Gastrocnemius medialis (tissue), 4 donors: ENCODE results near the gene PPFIA2. TPM values are rescaled to one million over a fixed set of nuclear protein-coding genes. Genes with fewer than 3 reads are reported as not detected.

ENCODE experiments used
- ATAC-seq, 2 donors: fragments of 150-250 bp; one replicate each; pipeline ENCODE4 v1.9.1; 2016
- DNase-seq, 2 donors: peaks; one replicate each; pipeline ENCODE4 v3.0.0-alpha.2; 2019
- H3K27ac ChIP-seq, 4 donors: fragments of 200-600 bp; sonication (generic); 1 replicate in 1 of 4; 2 replicates in 3 of 4; pipeline ENCODE4 v1.5.1; 2016 to 2018; ENCODE audit warnings: mild to moderate bottlenecking in 2 of 4, moderate library complexity in 1 of 4
- H3K27me3 ChIP-seq, 3 donors: fragments of 200-600 bp; sonication (generic) in 2 of 3; 1 replicate in 1 of 3; 2 replicates in 2 of 3; pipeline versions ENCODE4 v1.5.1 to v1.6.0; 2016 to 2019; ENCODE audit warnings: mild to moderate bottlenecking in 1 of 3, moderate library complexity in 1 of 3
- H3K36me3 ChIP-seq, 2 donors: fragments of 200-600 bp; sonication (generic) in 1 of 2; one replicate each; pipeline ENCODE4 v1.5.1; 2017 to 2018
- H3K4me1 ChIP-seq, 2 donors: fragments of 200-600 bp; sonication (generic) in 1 of 2; one replicate each; pipeline ENCODE4 v1.5.1; 2016 to 2017; ENCODE audit warnings: mild to moderate bottlenecking in 2 of 2
- H3K4me3 ChIP-seq, 4 donors: fragments of 200-600 bp; sonication (generic) in 3 of 4; 1 replicate in 1 of 4; 2 replicates in 3 of 4; pipeline ENCODE4 v1.5.1; 2016 to 2019; ENCODE audit warnings: mild to moderate bottlenecking in 2 of 4
- H3K9me3 ChIP-seq, 3 donors: fragments of 200-600 bp; sonication (generic) in 2 of 3; 1 replicate in 1 of 3; 2 replicates in 2 of 3; pipeline ENCODE4 v1.5.1; 2016 to 2019
- CTCF ChIP-seq, 5 experiments: fragments of 450-650 bp in 3 of 5; fragments of 200-600 bp in 2 of 5; sonication (generic) in 2 of 5; IDR thresholded peaks in 4 of 5; conservative IDR thresholded peaks in 1 of 5; 1 replicate in 4 of 5; 2 replicates in 1 of 5; pipeline ENCODE4 v1.5.1; 2016 to 2019; ENCODE audit warnings: antibody characterized with exemption in 5 of 5, mild to moderate bottlenecking in 3 of 5, moderate library complexity in 3 of 5
- POLR2A ChIP-seq, 2 donors: fragments of 450-650 bp; IDR thresholded peaks; one replicate each; pipeline ENCODE4 v1.6.1; 2017; ENCODE audit warnings: antibody characterized with exemption in 2 of 2, mild to moderate bottlenecking in 2 of 2, moderate library complexity in 2 of 2
- in situ Hi-C, 4 donors: fragments of 200-750 bp; cut with MboI; loops; one replicate each; pipeline versions ENCODE4 v1.15.0 to v1.8.0; 2017; ENCODE audit warnings: low sequenced_read_pairs in 4 of 4
- intact Hi-C: fragments of 100-400 bp; cut with DNase I; formaldehyde crosslinking; loops from one replicate; pipeline ENCODE4 v1.15.1; 2023; ENCODE audit warnings: low total_unique reads
- total RNA-seq, 4 donors: library from RNA; depleted of rRNA; stranded (reverse); fragments of >200 nt; gene quantifications; one replicate each; pipeline versions ENCODE4 v1.1.0 to v1.2.3, GENCODE V29; 2016

Gene PPFIA2
- total RNA-seq, 4 donors from 2014 or later = 0.04 TPM; not detected in 3

GRCh38 chr12:81644503-81644902, 114.6 kb downstream of the PPFIA2 start:
- no peaks in the 10 kb centered on the region for H3K9me3 ChIP-seq
- in situ Hi-C loops (loop anchor here in 1 of 4 donors (10.0 kb wide), 1 partner anchor 690 kb away; no protein-coding TSS in a partner anchor), intact Hi-C loops (no loop called here)
- H3K36me3 ChIP-seq = no peaks in the 10 kb centered on the region
- H3K27ac ChIP-seq = no peak overlapping the region
- no peaks in the 10 kb centered on the region for H3K4me1 ChIP-seq
- ATAC-seq (no peak), DNase-seq (no peak)
- H3K4me3 ChIP-seq = no peak overlapping the region
- peak in 3 of 5 experiments; percentile 12 to 35 (median 18) for TF ChIP-seq CTCF (IDR thresholded peaks at IDR 0.05 in 4 of 5, conservative IDR thresholded peaks at IDR 0.05 in 1 of 5)
- no peak for TF ChIP-seq POLR2A (IDR thresholded peaks at IDR 0.05)
- no peaks in the 10 kb centered on the region for H3K27me3 ChIP-seq

- no peaks in the 10 kb centered on the region for H3K27me3 ChIP-seq
- in situ Hi-C loops = no loop called here
Observed at GRCh38 chr12:81639196-81639595, 120.0 kb downstream of the PPFIA2 start.

GRCh38 chr12:81633127-81633526, 126.0 kb downstream of the PPFIA2 start:
- no peak overlapping the region for H3K27ac ChIP-seq
- in situ Hi-C loops = no loop called here
- no peak overlapping the region for H3K4me3 ChIP-seq
- TF ChIP-seq POLR2A (IDR thresholded peaks at IDR 0.05) = no peak
- no peak for TF ChIP-seq CTCF (IDR thresholded peaks at IDR 0.05 in 4 of 5, conservative IDR thresholded peaks at IDR 0.05 in 1 of 5)
- DNase-seq (no peak), ATAC-seq (no peak)
- H3K9me3 ChIP-seq = no peaks in the 10 kb centered on the region
- no peaks in the 10 kb centered on the region for H3K27me3 ChIP-seq
- no peaks in the 10 kb centered on the region for H3K4me1 ChIP-seq
- intact Hi-C loops = no loop called here
- no peaks in the 10 kb centered on the region for H3K36me3 ChIP-seq

More at GRCh38 chr12:81639196-81639595, 120.0 kb downstream of the PPFIA2 start:
- Histone ChIP-seq H3K27ac (no peak overlapping the region), H3K9me3 (no peaks in the 10 kb centered on the region), H3K4me1 (no peaks in the 10 kb centered on the region), H3K4me3 (no peak overlapping the region), H3K36me3 (no peaks in the 10 kb centered on the region)
- ATAC-seq (no peak), DNase-seq (no peak)
- no peak for TF ChIP-seq CTCF (IDR thresholded peaks at IDR 0.05 in 4 of 5, conservative IDR thresholded peaks at IDR 0.05 in 1 of 5)
- no peak for TF ChIP-seq POLR2A (IDR thresholded peaks at IDR 0.05)
- intact Hi-C loops = no loop called here

- no peak overlapping the region for H3K4me3 ChIP-seq
- intact Hi-C loops (loop anchor here (5.0 kb wide), 1 partner anchor 175 kb away; no protein-coding TSS in a partner anchor), in situ Hi-C loops (no loop called here)
- no peaks in the 10 kb centered on the region for H3K36me3 ChIP-seq
- no peaks in the 10 kb centered on the region for H3K4me1 ChIP-seq
- no peaks in the 10 kb centered on the region for H3K27me3 ChIP-seq
- DNase-seq (no peak), ATAC-seq (no peak)
- TF ChIP-seq POLR2A (IDR thresholded peaks at IDR 0.05) (no peak), CTCF (IDR thresholded peaks at IDR 0.05 in 4 of 5, conservative IDR thresholded peaks at IDR 0.05 in 1 of 5) (peak in 1 of 5 experiments; percentile 30)
- H3K9me3 ChIP-seq = no peaks in the 10 kb centered on the region
- H3K27ac ChIP-seq = no peak overlapping the region
Observed at GRCh38 chr12:81627336-81628189, 131.6 kb downstream of the PPFIA2 start.
